Activated gamma-delta T cell treated with Interleukin-2 at 50 U/mL for 16 hours (primary cell): ENCODE data around the gene VCPKMT.
A peak's percentile ranks its signal among the peaks of the same experiment; 100 is the strongest.

ENCODE experiments used
- DNase-seq: peaks from one replicate; pipeline ENCODE4 v3.0.0-alpha.2; 2020

VCPKMT gene

DNA sequence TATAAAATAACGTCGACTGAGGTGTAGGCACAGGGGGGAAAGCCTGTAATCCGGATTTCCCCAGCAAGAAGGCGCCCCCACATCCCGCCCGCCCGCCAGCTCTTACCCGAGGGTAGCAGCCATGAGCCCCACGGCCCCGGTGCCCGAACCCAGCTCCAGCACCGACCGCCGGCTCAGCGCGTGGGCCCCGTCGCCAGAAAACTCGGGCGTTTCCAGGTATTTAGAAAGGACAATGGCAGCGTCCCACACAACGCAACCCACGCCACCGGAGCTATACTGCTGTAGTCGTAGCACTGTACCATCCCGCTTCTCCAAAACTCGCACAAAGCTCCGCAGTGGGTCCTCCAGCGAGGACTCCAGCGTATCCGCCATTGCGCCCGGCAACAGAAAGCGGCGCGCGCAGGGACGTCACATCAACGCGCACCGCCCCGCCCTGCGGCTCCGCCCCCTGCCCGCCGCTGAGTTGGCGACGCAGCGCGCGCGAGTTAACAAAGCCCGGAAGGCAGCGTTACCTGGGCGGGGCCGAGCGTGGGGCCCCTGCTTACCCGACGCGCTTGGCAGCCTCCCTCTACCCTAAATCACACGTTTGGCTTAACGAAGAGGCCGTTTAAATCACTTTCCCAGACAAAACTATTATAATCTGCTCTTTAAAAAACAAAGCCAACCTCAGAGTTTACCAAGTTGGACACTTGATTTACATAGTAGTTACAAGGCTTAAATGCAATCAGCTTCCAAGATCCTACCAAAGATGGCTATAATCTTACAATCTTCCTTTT is at the start of gene VCPKMT:
Gene VCPKMT, minus strand, starts transcription at position 392 of the 776 bp plus-strand sequence. Its CDS starts 20 bp downstream, at position 372.
- DNase-seq, result peak; percentile 95

DNA sequence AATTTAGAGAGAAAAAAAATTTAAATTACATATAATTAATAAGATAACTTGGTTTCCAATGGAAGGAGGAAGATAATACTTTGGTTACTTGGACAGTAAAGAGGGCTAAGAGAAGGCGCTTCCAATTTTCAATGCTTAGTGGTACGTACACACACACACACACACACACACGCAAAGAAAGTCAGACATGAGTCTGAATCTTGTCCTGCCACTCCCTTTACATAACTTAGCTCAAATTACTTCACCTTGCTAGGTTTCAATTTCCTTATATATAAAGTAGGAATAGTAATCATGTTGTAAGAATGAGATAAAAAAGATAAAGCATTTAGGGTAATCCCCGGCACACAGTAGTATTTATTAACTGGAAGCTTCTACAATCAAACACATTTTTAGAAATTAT is 39.7 kb upstream of the VCPKMT start:
- no peak for DNase-seq

DNA sequence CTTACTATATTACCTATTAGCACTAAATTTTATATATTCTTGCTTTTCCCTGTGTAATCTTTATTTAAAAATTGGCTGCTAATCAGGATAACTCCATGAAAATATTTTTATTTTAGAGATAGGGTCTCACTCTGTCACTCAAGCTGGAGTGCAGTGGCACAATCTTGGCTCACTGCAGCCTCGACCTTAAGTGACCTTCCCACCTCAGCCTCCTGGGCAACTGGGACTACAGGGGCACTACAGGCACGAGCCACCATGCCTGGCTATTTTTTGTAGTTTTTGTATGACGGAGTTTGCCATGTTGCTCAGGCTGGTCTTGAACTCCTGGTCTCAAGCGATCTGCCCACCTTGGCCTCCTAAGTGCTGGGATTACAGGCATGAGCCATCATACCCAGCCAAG is 32.4 kb upstream of the VCPKMT start:
- DNase-seq, result no peak

DNA sequence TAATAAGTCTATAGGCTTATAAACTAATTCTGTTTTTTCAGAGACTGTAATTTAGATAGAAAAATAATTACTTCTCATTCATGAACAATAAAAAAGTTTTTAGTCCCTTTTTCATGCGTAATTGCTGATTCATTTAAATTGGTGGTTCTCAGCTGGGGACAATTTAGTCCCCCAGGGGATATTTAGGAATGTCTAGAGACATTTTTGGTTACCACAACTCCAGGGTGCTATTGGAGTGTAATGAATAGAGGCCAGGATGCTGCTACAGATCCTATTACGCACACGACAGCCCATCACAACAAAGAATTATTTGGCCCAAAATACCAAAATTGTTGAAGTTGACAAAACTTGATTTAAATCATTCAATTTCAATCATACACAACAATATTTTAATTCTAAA is 22.8 kb upstream of the VCPKMT start:
- no peak for DNase-seq

DNA sequence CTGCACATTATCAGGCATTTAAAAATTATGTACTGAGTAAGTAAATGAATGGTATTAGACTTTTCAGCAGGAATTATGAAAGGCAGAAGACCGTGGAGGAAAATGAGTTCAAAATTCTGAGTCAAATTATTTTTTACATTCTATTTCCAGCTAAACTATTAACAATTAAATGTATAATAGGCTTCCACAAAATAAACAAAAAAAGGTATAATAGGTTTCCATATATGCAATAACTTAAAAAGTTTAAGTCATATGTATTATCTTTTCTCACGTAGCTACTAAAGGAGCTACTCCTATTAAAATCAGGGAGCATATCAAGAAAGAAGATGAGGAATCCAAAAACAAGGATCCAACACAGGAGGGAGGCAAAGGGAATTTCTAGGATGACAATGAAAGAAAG is 11.4 kb upstream of the VCPKMT start:
- DNase-seq, result no peak

DNA sequence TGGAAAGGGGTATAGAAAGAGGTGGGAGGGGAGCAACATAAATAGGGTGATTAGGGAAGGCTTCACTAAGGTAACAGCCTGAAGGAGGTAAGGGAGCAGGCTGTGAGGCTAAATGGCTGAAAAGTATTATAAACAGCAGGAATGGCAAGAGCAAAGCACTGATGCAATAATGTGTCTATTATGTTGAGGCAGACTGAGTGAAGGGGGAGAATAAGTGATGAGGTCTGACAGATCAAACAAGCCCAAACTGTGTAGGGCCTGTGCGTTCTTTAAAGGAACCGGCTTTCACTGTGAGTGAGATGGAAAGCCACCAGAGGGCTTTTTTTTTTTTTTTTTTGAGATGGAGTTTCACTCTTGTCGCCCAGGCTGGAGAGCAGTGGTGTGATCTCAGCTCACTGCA is 6.7 kb upstream of the VCPKMT start:
- DNase-seq, result no peak

DNA sequence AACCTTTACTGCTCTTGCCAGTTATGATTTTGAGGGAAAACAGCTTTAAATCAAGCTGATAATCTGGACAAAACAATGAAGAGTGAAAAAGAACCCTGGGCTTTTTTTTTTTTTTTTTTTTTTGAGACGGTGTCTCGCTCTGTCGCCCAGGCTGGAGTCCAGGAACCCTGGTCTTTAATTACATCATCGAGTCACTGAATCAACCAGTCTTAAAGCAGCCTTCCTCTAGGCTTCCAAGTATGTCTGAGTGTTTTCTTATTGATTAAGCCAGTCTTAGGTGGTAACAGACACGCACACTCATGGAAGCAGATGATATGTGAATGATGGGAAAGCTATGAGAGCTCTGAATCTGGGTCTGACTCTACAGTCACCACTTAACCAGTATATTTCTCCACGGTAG is 5.9 kb upstream of the VCPKMT start:
- no peak for DNase-seq

DNA sequence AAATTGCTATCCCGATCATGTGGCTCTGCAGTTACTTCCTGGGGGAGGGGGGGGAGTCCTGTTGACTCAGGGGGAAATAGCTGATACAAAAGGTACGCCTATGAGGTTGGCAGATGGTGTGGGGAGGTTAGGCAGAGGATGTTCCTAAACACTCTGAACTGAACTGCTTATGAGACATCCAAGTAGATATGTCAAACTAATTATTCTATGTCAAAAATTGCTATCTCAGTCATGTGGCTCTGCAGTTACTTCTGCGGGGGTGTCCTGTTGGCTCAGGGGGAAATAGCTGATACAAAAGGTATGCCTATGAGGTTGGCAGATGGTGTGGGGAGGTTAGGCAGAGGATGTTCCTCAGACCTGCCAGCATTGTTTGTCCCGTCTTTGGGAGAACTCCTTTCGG is 5.1 kb upstream of the VCPKMT start:
- no peak for DNase-seq

DNA sequence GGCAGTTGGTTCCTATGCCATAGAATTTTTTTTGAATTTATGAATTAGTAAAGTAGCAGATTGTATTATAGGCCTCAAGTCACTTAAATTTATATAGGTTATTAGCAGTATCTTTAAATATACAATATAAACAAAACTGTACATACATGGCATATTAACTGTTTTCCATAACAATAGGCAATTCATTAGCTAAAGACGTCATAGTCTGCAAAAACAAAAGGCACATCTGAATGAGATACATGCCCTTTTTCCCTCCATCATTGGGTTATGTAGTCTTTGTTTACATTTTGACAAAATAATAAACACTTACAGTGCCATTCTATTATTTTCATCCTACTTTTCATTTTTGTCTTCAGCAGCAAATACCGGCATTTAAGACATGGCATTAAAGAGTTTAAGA is 1.1 kb upstream of the VCPKMT start:
- DNase-seq, result no peak

DNA sequence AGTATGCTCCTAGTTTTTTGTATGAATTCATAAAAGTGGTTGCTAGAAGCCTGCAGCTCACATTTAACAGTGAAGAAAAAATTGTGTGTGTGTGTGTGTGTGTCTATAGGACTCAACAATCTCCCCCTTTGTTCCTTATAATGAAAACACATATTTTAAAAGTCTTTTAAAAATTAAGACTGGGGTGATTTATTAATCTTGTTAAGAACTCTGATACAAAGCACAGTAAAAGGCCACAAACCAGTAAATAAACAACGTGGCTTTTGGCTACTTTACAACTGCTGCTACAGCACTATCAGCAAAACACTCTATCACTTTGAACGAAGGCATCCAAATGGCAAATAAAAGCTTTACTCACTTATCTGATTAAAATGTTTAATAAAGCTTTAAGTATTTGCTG is 594 bp upstream of the VCPKMT start:
- no peak for DNase-seq

DNA sequence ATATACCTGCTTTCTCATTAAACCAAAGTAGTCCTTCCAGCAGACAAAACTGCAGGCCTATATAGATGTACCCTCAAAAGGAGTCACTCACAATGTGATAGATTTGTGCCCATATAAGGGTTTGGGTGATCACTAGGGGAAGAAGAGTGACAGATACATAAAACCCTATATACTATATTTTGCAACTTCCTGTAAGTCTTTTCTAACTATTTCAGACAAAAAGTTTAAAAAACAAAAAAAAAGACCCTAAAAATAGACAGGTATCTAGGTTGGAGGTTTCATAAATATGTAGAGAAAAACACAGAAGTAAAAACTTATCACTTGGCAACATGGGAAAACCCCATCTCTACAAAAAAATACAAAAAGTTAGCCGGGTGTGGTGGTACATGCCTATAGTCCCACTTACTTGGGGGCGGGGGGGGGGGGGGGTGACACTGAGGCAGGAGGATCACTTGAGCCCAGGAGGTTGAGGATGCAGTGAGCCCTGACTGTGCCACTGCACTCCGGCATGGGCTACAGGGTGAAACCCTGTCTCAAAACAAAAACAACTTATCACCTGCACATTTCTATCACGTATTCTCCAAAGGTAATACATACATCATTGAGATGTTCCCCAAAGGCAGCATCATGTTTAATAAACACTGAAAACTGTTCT is 2.9 kb downstream of the VCPKMT start:
- no peak for DNase-seq

DNA sequence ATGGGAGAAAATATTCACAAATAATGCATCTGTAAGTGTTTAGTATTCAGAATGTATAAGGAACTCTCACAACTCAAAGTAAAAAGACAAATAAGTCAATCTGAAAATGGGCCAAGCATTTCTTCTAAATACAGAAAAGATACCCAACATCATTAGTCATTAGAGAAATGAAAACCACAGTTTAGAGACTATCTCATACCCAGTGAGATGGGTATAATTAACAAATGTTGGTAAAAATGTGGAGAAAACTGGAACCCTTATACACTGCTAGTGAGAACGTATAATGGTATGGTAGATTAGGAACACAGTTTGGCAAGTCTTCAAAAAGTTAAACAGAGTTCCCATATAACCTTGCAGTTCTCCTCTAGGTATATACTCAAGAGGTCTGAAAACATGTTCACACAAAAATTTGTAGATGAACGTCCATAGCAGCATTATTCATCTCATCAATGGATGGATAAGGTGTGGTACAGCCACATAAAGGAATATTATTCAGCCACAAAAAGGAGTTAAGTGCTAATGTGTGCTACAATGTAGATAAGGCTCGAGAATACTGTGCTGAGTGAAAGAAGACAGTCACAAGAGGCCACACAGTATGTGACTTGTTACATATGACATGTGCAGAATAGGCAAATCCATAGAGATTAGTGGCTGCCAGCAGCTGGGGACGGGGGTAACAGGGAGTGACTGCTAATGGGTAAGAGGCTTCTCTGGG is 5.9 kb downstream of the VCPKMT start:
- DNase-seq, result no peak

DNA sequence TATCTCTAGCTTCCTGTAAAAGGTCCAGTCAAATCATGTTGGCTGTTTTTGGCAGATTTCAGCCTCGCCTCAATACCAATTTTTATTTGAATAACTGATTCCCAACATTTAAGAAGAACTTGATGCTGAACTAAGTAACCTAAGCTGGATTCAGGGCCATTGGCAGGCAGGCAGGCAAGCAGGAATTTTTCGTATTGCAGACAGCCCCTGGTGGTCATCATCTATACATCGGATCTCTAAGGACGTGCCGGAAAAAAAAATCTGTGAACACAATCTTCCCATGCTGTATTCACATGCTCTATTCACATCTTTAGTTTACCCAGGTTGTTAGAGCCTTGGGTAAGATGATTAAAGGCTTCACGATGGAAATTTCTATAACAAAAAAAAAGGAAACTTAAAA is 7.0 kb downstream of the VCPKMT start:
- DNase-seq, result no peak

DNA sequence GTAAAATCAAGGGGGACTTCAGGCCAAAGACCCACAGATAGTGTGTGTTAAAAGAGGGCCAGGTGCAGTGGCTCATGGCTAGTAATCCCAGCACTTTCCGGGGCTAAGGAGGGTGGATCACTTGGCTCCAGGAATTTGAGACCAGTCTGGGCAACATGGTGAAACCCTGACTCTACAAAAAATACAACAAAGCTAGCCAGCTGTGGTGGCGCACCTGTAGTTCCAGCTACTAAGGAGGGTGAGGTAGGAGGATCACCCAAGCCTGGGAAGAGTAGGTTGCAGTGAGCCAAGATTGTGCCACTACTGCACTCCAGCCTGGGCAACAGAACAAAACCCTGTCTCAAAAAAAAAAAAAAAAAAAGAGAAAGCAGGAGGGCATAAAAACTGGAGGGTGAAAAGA is 8.5 kb downstream of the VCPKMT start:
- DNase-seq, result no peak

DNA sequence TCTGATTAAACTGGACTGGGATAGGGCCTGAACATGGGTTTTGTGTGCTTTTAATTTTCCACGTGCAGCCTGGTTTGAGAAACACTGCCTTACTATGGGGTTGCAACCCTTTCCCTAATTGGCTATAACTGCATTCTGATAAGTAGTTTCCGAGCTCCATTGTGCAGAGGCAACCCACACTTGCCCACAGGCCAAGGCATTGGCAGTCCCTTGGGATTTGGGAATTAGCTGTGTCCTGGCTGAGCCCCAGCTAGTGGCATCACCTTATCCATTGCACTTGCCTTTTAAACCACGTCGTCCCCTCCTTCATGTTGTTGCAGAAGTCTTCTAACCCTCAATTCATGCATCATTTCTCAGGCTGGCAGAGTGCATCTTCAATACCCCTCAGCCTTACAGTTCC is 10.2 kb downstream of the VCPKMT start:
- no peak for DNase-seq

DNA sequence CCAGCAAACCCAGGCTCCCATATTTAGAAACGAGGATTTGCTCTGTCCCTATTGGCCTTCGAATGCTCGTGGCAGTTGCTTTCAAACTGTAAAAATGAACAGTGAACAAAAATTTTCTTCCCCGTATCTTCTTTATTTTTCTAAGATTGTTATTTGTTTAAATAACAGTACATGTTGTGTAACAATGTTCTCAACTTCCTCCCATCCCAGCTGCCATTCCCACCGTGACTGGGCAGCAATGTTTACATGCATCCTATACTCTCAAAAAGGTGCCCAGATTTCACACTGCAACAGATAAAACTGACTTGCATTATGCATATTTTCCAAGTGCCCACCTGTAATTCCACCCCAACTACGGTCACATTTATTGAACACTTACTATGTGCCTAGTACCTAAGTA is 12.8 kb downstream of the VCPKMT start:
- DNase-seq, result no peak

DNA sequence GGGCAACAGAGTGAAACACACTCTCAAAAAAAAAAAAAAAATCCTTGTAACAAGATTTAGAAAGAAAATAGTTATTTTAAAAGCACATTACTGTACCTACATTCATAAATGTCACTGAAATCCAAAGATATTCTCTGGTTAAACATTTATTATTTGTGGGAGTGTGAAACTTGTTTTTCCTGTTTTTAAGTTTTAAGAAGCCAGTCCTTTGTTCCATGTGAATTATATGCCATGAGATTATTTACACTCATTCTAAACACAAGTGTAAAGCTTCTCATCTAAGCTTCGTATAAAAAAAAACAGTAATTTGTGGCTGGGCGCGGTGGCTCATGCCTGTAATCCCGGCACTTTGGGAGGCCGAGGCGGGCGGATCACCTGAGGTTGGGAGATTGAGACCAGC is 15.0 kb downstream of the VCPKMT start:
- no peak for DNase-seq

DNA sequence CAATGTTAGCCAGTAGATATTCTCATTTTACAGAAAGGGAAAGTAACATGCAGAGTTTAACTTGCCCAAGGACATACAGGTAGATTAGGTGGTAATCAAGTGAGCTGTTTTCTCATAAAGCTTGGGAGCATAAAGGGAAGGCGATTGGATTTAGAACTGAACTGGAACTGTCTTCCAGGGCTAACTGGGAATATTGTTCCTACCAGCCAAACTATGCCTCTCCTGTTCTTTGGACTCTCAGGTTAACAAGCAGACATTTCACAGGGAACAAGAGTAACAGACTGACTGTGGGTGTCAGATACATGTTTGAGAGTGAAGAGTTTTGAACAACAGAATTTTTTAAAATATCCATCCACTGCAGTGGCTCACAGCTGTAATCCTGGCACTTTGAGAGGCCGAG is 15.6 kb downstream of the VCPKMT start:
- no peak for DNase-seq

DNA sequence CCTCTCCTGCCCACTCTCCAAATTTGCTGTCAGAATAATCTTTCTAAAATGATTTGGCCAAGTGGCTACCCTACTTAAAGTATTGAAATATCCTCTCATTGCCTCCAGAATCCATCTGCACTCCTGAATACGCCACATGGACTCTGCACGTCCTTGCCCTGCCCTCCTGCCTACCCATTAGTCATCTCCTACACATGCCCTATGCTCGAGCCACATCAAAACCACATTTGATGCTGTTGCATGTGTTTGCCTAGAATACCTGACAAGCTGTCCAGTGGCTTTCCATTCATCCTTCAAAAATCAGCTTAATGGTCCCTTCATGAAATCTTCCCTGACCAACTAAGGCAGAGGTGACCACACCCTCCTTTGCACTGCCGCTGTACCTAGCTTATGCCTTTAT is 17.0 kb downstream of the VCPKMT start:
- DNase-seq, result no peak

DNA sequence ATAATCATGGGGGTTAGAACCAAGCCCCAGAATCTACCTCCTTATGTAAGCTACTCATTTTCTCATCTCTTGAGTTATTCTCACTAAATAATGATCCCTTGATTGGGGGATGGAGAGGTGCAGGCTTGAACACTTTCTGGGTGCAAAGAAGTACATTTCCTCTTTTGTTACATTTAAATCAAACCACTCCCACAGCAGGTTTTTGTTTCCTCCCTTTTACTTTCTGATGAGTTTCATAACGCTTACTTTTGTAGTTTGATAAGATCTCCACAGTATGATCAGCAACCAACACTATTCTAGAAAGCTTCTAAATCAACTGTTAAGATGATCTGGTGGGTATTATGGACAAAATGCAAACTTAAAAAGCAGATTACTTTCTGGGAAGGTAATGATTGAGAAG is 20.5 kb downstream of the VCPKMT start:
- no peak for DNase-seq

DNA sequence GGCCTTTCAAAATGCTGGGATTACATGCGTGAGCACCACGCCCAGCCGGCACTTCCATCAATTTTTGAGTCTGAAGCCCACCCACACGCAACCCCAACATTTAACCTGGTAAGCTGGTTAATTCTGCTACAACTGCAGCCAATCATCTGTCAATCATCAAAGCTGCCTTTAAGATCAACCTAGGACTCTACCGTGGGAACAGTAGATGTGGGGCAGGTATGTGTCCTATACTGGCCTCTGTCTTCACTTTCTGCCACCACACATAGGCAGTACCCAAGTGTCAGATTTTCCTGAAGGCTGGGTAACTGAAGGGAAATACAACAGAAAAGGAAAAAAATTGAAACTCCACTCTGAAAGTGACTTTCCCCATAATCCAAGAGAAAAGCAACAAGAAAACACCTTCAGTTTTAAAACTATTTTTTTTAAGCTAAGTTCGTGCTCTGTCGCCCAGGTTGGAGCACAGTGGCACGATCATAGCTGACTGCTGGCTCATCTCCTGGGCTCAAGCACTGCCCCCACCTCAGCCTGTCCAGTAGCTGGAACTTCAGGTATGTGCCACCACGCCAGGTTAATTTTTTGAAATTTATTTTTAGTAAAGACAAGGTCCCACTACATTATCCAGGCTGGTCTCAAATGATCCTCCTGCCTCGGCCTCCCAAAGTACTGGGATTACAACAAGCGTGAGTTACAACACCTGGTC is 22.2 kb downstream of the VCPKMT start:
- DNase-seq, result no peak

DNA sequence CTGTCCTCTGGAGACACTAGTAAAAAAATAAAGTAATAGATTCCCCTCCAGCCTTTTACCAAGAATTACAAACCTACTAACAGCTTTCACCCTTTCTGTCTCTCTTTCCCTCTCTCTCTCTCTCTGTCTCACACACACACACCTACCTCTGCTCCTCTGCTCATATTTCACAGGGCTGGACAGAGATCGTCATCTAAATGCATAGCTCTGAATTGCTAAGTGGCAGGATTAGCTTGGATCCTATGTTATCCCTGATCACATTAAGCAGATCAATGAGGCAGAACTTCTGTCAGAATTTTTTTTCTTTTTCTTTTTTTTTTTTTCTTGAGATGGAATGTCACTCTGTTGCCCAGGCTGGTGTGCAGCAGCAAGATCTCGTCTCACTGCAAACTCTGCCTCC is 22.9 kb downstream of the VCPKMT start:
- no peak for DNase-seq

DNA sequence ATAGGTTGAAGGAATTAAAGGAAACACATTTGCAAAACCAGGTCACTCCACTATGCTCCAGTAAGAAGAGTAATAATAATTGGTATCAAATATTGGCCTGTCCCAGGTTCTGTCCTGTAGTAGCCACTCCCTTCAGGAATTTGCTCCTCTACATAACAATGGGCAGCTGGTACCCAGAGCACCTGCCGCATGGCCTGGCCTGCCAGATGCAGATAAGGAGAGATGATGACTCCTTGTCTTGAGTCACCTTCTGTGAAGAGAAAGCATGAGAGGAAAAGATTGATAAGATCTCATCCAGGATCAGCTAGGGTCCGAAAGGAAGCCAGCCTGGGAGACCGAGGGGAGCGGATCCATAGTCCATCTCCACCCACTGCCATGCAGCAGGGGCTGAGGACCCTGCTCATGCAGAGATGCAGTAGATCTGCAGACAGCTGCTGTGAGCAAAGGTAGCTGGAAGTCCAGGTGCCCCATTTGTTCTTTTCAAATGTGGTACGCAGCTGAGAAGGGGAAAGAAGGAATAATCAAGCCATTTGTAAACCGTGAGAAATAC is 24.3 kb downstream of the VCPKMT start:
- no peak for DNase-seq
